Activated CD4-positive, alpha-beta T cell treated with anti-CD3 and anti-CD28 coated beads, Interleukin-2, Interleukin-6, amounts not matched to agents 100 ng/mL and 50 ng/mL, durations not matched to agents 16 hours and 8 hours (primary cell): ENCODE measurements around the gene PRKN.

Source experiments
- DNase-seq: peaks from one replicate; pipeline ENCODE4 v3.0.0-alpha.2; 2020

The PRKN gene

GRCh38 chr6:162273986-162274385, 453.6 kb downstream of the PRKN start:
- DNase-seq: no peak

- DNase-seq: no peak
These were observed 455.6 kb downstream of the PRKN start for GRCh38 chr6:162271922-162272321.

- DNase-seq: no peak
These were observed 456.6 kb downstream of the PRKN start for GRCh38 chr6:162270966-162271365.

GRCh38 chr6:162267641-162268040, 459.9 kb downstream of the PRKN start:
- DNase-seq: no peak

GRCh38 chr6:162267126-162267525, 460.4 kb downstream of the PRKN start:
- DNase-seq: no peak

- no peak for DNase-seq
These were observed 463.0 kb downstream of the PRKN start for GRCh38 chr6:162264581-162264980.

GRCh38 chr6:162262466-162263196, 464.9 kb downstream of the PRKN start:
- DNase-seq: no peak

GRCh38 chr6:162261598-162261997, 466.0 kb downstream of the PRKN start:
- DNase-seq: no peak

GRCh38 chr6:162260027-162260426, 467.5 kb downstream of the PRKN start:
- no peak for DNase-seq

GRCh38 chr6:162258647-162259046, 468.9 kb downstream of the PRKN start:
- no peak for DNase-seq

GRCh38 chr6:162256361-162256760, 471.2 kb downstream of the PRKN start:
- no peak for DNase-seq

- no peak for DNase-seq
These were observed 476.3 kb downstream of the PRKN start for GRCh38 chr6:162251257-162251656.

GRCh38 chr6:162249907-162250642, 477.5 kb downstream of the PRKN start:
- no peak for DNase-seq

- no peak for DNase-seq
These were observed 481.6 kb downstream of the PRKN start for GRCh38 chr6:162245830-162246420.

- no peak for DNase-seq
These were observed 483.5 kb downstream of the PRKN start for GRCh38 chr6:162244031-162244430.

- no peak for DNase-seq
These were observed 484.7 kb downstream of the PRKN start for GRCh38 chr6:162242915-162243314.

- no peak for DNase-seq
These were observed 488.2 kb downstream of the PRKN start for GRCh38 chr6:162239330-162239729.

- DNase-seq: no peak
These were observed 488.9 kb downstream of the PRKN start for GRCh38 chr6:162238675-162239074.

- no peak for DNase-seq
These were observed 490.2 kb downstream of the PRKN start for GRCh38 chr6:162237331-162237730.

GRCh38 chr6:162234631-162235030, 492.9 kb downstream of the PRKN start:
- no peak for DNase-seq

GRCh38 chr6:162230147-162230752, 497.3 kb downstream of the PRKN start:
- DNase-seq: no peak

GRCh38 chr6:162229093-162229492, 498.5 kb downstream of the PRKN start:
- DNase-seq: no peak

- no peak for DNase-seq
These were observed 500.8 kb downstream of the PRKN start for GRCh38 chr6:162226803-162227202.

- DNase-seq: no peak
These were observed 505.0 kb downstream of the PRKN start for GRCh38 chr6:162222521-162222920.
